PC-3 (cell line): ENCODE measurements around the gene UBR2.
"Not testable (repeated sequence)": the region's sequence is repeated elsewhere in the genome, so short reads cannot be mapped to it uniquely, and the experiment has no call there.

Source experiments
- CTCF ChIP-seq: fragments of 300-600 bp; sonication (generic); conservative IDR thresholded peaks from 2 replicates; pipeline ENCODE4 v1.5.1; 2017; ENCODE audit warnings: antibody characterized with exemption, low read depth, mild to moderate bottlenecking, low read length
- EZH2 ChIP-seq: fragments of 300-600 bp; sonication (generic); IDR thresholded peaks from one replicate; pipeline ENCODE4 v1.6.1; 2017; ENCODE audit warnings: antibody characterized with exemption, mild to moderate bottlenecking, low read length; ENCODE audit not compliant: unreplicated experiment
- EZH2phosphoT487 ChIP-seq: fragments of 300-600 bp; sonication (generic); IDR thresholded peaks from 2 replicates; pipeline ENCODE4 v1.6.1; 2018; ENCODE audit warnings: mild to moderate bottlenecking, antibody characterized with exemption, low read length, borderline replicate concordance

GRCh38 chr6:42733867-42734481, 170.1 kb downstream of the UBR2 start:
- TF ChIP-seq CTCF, EZH2phosphoT487, EZH2: not testable (repeated sequence)
